ENCODE measurements around the gene MAGI2. TPM values are rescaled to one million over a fixed set of nuclear protein-coding genes. Genes with fewer than 3 reads are reported as not detected.

Gene MAGI2
- total and polyA plus RNA-seq, 2 of the 13 experiments (the other 11 are each of a cell fraction or from before 2014, with no cell fraction given) = 1.5 to 3.8 TPM

- TF ChIP-seq KIAA2018 (CRISPR knock-in tag; IDR thresholded peaks at IDR 0.05; ENCODE audit: borderline replicate concordance) (no peak), SIX1 (CRISPR knock-in tag; IDR thresholded peaks at IDR 0.05; ENCODE audit: borderline replicate concordance) (no peak), BORCS8-MEF2B (CRISPR knock-in tag; IDR thresholded peaks at IDR 0.05) (no peak), PHF21A (CRISPR knock-in tag; IDR thresholded peaks at IDR 0.05) (no peak), MIER2 (CRISPR knock-in tag; IDR thresholded peaks at IDR 0.05) (no peak), PRDM10 (CRISPR knock-in tag; IDR thresholded peaks at IDR 0.05; ENCODE audit: low read depth) (no peak), PHF8 (CRISPR knock-in tag; IDR thresholded peaks at IDR 0.05) (no peak), NR0B2 (CRISPR knock-in tag; IDR thresholded peaks at IDR 0.05) (no peak), TFDP1 (CRISPR knock-in tag; IDR thresholded peaks at IDR 0.05; ENCODE audit: borderline replicate concordance) (no peak)
These were observed 974.1 kb downstream of the MAGI2 start (continued) for GRCh38 chr7:78479348-78479747.
